NCI-H2029 (cell line): Measurements from ENCODE around the gene TMEM134.
"Not testable (repeated sequence)": the region's sequence is repeated elsewhere in the genome, so short reads cannot be mapped to it uniquely, and the experiment has no call there.

Source experiments
- DNase-seq: peaks from one replicate; lab custom pipeline; 2025; lab: John Stamatoyannopoulos, UW

The TMEM134 gene, protein sequence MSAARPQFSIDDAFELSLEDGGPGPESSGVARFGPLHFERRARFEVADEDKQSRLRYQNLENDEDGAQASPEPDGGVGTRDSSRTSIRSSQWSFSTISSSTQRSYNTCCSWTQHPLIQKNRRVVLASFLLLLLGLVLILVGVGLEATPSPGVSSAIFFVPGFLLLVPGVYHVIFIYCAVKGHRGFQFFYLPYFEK

GRCh38 chr11:67468759-67469507 lies at the start of gene TMEM134:
TMEM134 (minus strand) TSS chr11:67469251; CDS start chr11:67469192, 59 bp downstream.
- peak; percentile 85 for DNase-seq

DNA sequence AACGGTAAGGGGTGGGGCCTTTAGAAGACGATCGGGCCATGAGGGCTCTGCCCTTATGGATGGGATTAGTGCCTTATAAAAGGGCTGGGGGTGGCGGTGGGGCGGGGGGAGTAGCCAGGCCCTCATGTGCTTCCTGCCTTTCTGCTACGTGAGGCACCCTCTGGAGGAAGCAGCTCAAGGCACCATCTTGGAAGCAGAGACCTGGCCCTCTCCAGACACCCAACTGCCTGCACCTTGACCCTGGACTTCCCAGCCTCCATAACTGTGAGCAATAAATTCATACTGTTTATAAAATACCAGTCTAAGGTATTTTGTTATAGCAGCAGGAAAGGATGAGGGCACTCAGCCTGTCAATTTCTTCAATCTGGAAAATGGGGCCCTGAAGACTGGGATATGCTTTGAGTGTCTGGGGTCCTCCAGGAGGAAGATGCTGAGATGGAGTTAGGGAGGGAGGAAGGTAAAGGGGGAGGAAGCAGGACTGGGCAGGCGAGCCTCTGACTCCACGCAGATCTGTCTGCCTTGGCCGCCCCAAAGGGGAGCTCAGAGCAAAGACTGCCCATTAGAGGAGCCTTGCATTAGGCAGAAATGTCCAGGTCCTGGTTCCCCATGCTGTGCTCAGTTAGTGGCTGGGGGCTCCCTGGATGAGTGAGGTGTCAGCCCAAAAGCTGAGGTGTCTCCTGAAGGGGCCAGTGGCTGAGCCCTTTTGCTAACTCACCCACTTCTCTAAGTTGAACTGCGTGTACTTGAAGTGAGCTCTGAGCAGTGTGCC lies 48.9 kb upstream of the TMEM134 start:
- DNase-seq, result no peak

DNA sequence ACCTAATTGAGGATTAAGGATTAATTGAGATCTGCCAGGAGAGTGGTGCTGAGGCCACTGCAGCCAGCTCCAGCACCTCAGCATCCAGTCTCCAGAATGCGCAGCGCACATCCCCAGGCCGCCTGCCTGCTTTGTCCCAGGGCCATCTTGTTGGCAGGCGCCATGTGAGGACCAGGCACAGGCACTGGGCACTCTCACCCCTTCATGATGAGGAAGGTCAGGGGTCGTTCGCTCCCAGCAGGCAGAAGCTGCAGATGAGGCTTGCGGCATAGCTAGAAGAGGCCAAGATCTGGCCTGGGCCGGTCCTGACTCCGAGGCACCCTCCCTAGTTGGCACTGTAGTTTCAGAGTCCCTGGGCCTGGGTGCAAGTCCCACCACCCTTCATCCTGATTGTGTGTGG lies 47.8 kb upstream of the TMEM134 start:
- DNase-seq, result no peak

DNA sequence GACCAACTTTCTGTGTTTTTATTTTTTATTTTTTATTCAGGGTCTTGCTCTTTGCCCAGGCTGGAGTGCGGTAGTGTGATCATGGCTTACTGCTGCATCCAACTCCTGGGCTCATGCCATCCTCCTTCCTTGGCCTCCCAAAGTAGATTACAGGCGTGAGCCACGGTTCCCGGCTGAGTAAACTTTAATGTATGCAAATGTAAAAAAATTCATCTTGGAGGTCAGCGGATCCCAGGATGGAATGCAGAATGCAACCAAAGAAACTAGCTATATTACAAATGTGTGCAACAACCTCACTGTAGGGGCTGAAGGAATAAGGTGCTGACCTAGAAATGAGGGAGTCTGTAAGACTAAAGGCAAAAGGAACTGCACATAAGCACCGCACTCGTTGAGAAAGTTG lies 45.1 kb upstream of the TMEM134 start:
- DNase-seq, result no peak

- not testable (repeated sequence) for DNase-seq
Observed at GRCh38 chr11:67511558-67511957, 42.5 kb upstream of the TMEM134 start.

DNA sequence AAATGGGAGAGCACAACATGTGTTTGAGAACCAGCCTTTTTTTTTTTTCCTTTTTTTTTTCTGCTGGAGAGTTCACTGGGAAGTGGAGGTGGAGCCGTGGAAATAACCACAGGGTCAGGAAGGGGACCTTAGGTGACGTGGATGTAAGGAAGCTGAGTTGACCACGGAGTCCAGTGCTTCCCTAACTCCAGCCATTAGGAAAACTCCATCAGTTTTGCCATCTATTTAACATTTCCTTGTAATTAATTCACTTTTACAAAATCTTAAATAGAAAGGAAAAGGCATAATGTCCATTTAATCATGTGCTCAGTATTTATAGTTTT lies 40.9 kb upstream of the TMEM134 start:
- DNase-seq, result no peak

GRCh38 chr11:67508486-67509121 lies 39.6 kb upstream of the TMEM134 start:
- DNase-seq, result peak; percentile 96

DNA sequence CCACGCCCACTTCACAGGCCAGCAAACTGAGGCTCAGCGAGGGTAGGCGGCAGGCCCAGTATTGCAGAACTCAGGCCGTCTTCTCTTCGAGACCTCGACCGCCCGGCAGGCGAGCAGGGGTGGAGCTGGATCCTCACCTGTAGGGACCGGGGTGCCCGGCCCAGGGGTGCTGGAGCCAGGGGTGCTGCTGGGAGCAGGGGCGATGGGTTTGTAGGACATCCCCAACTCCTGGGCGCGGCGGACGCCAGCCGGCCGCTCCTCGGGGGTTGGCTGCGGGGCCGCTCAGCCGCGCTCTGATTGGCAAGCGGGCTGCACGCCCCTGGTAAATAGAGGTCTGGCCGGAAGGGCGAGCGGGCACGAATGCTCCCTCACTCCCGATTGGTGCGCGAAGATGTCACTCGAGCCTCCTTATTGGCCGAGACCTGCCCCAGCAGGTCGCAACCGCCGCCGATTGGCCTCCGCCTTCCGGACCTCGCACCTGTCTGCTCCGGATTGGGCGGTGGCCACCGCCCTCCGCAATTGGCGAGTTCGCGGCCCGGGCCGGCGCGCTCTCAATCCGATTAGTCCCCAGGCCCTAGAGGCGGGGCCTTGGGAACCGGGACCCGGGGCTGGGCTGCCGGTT lies 38.9 kb upstream of the TMEM134 start, which contains the start of gene CDK2AP2:
Gene CDK2AP2, minus strand, starts transcription at position 299 of the 622 bp plus-strand sequence. Its CDS starts 80 bp downstream, at position 219.
- peak; percentile 99 for DNase-seq

- peak; percentile 67 for DNase-seq
Observed at GRCh38 chr11:67507242-67507863, 38.3 kb upstream of the TMEM134 start.

GRCh38 chr11:67506426-67507051 lies 37.5 kb upstream of the TMEM134 start:
- DNase-seq, result no peak

- peak; percentile 78 for DNase-seq
Observed at GRCh38 chr11:67505605-67506396, 36.8 kb upstream of the TMEM134 start.

DNA sequence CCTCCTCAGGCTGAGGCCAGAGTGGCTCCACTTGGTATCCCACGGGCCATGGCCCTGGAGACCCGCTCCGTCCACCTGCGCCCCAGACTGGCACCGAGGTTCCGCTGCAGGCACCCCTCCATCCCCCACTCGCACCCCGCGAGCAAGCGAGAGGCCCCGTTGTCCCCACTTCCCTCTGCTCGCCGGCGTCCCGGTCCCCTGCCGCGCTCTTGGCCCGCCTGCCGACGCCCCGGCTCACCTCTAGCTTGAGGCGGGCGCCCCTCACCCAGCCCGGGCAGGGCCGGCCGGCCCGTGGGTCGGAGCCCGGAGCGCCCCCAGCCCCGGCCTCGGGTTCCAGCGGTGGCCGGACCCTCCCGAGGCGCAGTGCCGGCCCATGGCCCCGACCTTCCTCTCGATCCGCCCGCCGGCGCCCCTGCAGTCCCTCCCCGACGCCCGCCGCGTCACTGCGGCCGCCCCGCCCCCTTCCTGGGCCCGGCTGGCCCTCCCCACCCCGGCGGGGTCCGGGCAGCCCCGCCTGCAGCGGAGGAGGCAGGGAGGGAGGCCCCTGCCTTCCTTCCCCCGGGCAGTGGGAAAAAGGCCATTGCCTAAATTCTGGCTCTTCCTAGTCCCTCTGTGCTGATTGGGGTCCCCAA lies 36.0 kb upstream of the TMEM134 start, which contains the start of gene PITPNM1:
Gene PITPNM1, minus strand, starts transcription at position 414 of the 632 bp plus-strand sequence. CDS start 1,183 bp downstream, outside the sequence.
- no peak for DNase-seq

DNA sequence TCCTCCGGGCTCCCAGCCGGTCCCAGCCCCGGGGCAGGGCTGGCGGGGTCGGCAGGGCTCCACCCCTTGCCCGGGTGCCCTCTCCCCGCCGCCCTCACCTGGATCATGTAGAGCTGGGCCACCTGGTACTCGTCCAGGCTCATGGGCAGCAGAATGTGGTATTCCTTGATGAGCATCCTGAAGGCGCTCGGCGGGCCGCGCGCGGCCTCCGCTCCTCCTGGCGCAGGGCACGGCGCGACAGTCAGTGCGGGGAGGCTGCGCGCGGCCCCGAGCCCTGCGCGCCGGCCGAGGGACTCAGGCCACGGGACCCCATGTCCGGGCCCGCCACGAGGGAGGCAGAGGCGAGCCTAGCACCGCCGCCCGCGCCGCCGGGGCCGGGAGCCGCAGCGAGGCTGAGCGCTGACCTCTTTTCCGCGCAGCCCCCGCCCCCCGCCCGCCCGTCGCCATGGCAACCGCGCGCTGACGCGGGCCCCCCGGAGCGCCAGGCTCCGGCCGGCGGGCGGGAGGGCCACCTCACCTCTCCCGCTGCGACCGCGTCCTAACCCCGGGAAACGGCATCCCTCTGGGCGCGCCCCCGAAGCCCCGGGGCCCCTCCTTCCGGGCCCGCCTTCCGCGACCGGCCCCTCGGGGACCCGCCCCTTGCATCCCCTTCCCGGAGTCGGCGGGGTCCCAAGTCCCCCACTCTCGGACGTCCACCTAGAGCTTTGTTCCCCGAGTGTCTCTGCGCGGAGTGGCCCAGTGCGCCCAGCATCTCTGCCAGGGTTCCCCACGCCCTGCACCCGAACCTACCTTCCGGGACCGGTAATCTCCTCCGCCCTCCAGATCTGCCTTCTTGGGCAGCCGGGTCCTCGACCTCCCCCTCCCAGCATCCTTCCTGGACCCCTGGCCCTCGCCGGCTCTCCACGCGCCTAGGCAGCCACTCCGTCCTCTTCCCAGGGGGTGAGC lies 35.2 kb upstream of the TMEM134 start:
- DNase-seq, result no peak

DNA sequence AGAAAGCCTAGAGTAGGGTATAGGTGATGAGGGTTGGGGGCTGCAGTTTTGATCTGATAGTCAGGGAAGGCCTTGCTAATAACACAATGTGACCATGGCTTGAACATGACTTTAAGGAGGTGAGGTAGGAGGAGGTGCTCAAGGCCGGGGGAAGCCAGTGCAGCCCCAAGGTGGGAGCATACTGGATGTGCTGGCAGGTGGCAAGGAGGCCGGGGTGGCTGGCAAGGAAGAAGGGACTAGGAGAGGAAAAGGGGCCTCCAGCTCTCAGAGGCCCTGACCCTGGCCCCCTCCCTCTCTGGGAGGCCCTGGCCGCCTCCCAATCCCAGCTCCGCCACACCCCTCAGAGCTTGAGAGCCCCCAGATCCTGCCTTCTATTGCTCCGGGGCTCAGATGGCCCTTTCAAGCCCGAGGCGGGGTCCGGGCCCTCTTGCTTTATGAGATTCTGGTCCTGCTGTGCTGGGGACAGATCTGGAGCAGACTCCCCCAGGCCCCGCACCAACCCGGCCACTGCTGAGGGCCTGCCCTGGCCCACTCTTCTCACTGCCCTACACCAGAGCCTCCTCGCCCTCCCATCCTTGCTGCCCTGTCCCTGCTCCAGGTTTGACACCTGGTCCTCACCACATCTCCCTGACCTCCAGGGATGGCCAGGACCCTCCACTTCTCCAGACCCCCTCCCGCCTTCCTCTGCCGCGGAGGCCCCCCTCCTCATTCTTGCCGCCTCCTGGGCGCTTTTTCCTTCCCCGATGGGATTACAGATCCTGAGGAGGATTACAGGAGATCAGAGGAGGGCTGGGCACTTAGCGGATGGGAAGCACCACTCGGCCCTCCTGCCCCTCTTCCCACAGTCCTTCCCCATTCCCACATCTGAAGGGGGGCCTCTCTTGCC lies 34.3 kb upstream of the TMEM134 start:
- DNase-seq, result no peak

DNA sequence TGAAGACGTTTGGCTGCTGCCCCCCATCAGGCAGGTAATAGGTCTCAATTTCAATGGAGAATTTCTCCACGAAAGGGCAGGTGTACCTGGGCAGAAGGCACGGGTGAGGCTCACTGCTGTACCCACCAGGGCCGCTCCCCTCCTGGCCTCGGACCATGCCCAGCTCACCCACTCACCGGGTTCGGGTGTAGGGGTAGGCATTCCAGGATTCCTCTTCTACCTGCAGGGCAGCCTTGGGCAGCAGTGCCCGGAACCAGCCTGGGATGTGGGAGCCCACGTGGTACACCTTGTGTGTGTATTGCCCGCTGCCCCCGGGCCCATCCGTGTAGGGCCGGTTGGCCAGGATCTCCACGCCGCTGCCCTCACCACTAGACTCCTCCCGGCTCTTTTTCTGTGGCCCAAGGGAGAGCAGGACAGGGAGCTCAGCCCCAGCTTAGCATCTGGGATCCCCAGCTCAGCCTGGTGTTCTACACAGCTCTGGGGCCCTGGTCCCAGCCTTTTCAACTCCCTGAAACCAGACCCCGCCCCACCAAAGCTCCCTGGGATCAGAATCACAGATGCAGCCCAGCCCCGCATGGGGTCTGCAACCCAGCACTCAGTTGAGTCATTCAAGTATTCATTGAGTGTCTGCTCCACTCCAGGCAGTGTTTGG lies 33.4 kb upstream of the TMEM134 start:
- no peak for DNase-seq

- no peak for DNase-seq
Observed at GRCh38 chr11:67501854-67502253, 32.8 kb upstream of the TMEM134 start.
